ENCODE measurements around the gene ZGPAT. TPM values are rescaled to one million over a fixed set of nuclear protein-coding genes. Genes with fewer than 3 reads are reported as not detected.
"Not testable (repeated sequence)": the region's sequence is repeated elsewhere in the genome, so short reads cannot be mapped to it uniquely, and the experiment has no call there.

ZGPAT gene
- 10 to 100 TPM; 22.5 to 38.9 (median 28.6) TPM for total RNA-seq

GRCh38 chr20:63707558-63708300 is at the start of gene ZGPAT, which contains the start of gene ARFRP1:
TSS of gene ZGPAT (plus strand) at chr20:63708039. CDS start at chr20:63708581, 542 bp downstream.
TSS of gene ARFRP1 (minus strand) at chr20:63707976. CDS start at chr20:63707091, 885 bp downstream.
- H3K4me3 ChIP-seq: peak within 1 kb of the TSS; percentile 73 to 99 (median 90)
- peak; percentile 96 for DNase-seq (ENCODE audit: extremely low spot score)
- peaks cover 28 to 45% (median 38%) of the 10 kb centered on the region in 4 donors for H3K4me1 ChIP-seq
- no peaks in the 10 kb centered on the region for H3K9me3 ChIP-seq
- under 1% methylated on average over 24 of the region's 98 CpGs for WGBS
- H3K36me3 ChIP-seq: peaks cover 37 to 79% (median 71%) of the 10 kb centered on the region in 4 donors
- no peaks in the 10 kb centered on the region for H3K27me3 ChIP-seq
- H3K27ac ChIP-seq (replicated peaks in 1 of 4): peak within 1 kb of the TSS; percentile 81 to 96 (median 88)
- TF ChIP-seq CTCF (IDR thresholded peaks at IDR 0.05) (peak in 1 of 3 experiments; percentile 16), POLR2A (IDR thresholded peaks at IDR 0.05; ENCODE audit: low read depth) (peak; percentile 24), EP300 (IDR thresholded peaks at IDR 0.05) (no peak), POLR2AphosphoS5 (IDR thresholded peaks at IDR 0.05) (peak; percentile 82 to 94)
- intact Hi-C loops (cut with DNase I): loop anchor here (5.0 kb wide), 1 partner anchor 50 kb away; the partner anchor contains the start of gene RTEL1

GRCh38 chr20:63658749-63659187 is 49.1 kb upstream of the ZGPAT start:
- WGBS: 7% methylated on average over 4 of the region's 25 CpGs
- peaks cover 24 to 36% (median 34%) of the 10 kb centered on the region in 4 donors for H3K4me1 ChIP-seq
- TF ChIP-seq EP300 (IDR thresholded peaks at IDR 0.05) (no peak), CTCF (IDR thresholded peaks at IDR 0.05) (no peak), POLR2A (IDR thresholded peaks at IDR 0.05; ENCODE audit: low read depth) (no peak)
- H3K4me3 ChIP-seq: peak overlapping the region; percentile 65 to 75 (median 70)
- no peaks in the 10 kb centered on the region for H3K9me3 ChIP-seq
- H3K27ac ChIP-seq (replicated peaks in 1 of 4): peak overlapping the region; percentile 86 to 91 (median 87)
- no peak for DNase-seq (ENCODE audit: extremely low spot score)
- intact Hi-C loops (cut with DNase I): loop anchor here (5.0 to 10.0 kb wide), 2 partner anchors 49 to 124 kb away; partner anchors contain the start of genes ARFRP1, PTK6 and ZGPAT
- no peaks in the 10 kb centered on the region for H3K27me3 ChIP-seq
- H3K36me3 ChIP-seq: peaks cover 16 to 39% (median 38%) of the 10 kb centered on the region in 4 donors

GRCh38 chr20:63659370-63659769 is 48.5 kb upstream of the ZGPAT start:
- 76% methylated on average over 10 of the region's 13 CpGs for WGBS
- intact Hi-C loops (cut with DNase I): loop anchor here (5.0 to 10.0 kb wide), 2 partner anchors 48 to 125 kb away; partner anchors contain the start of genes ARFRP1, PTK6 and ZGPAT
- Histone ChIP-seq H3K27ac (replicated peaks in 1 of 4) (peak overlapping the region; percentile 86 to 91 (median 87)), H3K4me3 (peak overlapping the region; percentile 65 to 75 (median 70)), H3K9me3 (no peaks in the 10 kb centered on the region), H3K27me3 (no peaks in the 10 kb centered on the region), H3K36me3 (peaks cover 18 to 45% (median 43%) of the 10 kb centered on the region in 4 donors), H3K4me1 (peaks cover 23 to 35% (median 29%) of the 10 kb centered on the region in 4 donors)
- no peak for DNase-seq (ENCODE audit: extremely low spot score)
- TF ChIP-seq POLR2AphosphoS5 (IDR thresholded peaks at IDR 0.05): no peak

GRCh38 chr20:63660174-63660573 is 47.7 kb upstream of the ZGPAT start:
- H3K4me3 ChIP-seq; H3K27me3 ChIP-seq; H3K9me3 ChIP-seq; intact Hi-C loops (cut with DNase I); H3K27ac ChIP-seq (replicated peaks in 1 of 4); DNase-seq (ENCODE audit: extremely low spot score): not testable (repeated sequence)
- Histone ChIP-seq H3K4me1 (peaks cover 23 to 42% (median 29%) of the 10 kb centered on the region in 4 donors), H3K36me3 (peaks cover 18 to 53% (median 51%) of the 10 kb centered on the region in 4 donors)
- WGBS: 93% methylated on average over 10 of the region's 10 CpGs

- H3K36me3 ChIP-seq: peaks cover 20 to 57% (median 55%) of the 10 kb centered on the region in 4 donors
- no peaks in the 10 kb centered on the region for H3K27me3 ChIP-seq
- no peak overlapping the region for H3K27ac ChIP-seq (replicated peaks in 1 of 4)
- TF ChIP-seq EP300 (IDR thresholded peaks at IDR 0.05): no peak
- TF ChIP-seq POLR2A (IDR thresholded peaks at IDR 0.05; ENCODE audit: low read depth): no peak
- no peak for TF ChIP-seq CTCF (IDR thresholded peaks at IDR 0.05)
- TF ChIP-seq POLR2AphosphoS5 (IDR thresholded peaks at IDR 0.05): no peak
- H3K4me1 ChIP-seq: peaks cover 23 to 42% (median 29%) of the 10 kb centered on the region in 4 donors
- intact Hi-C loops (cut with DNase I): no loop called here
- no peak overlapping the region for H3K4me3 ChIP-seq
- 73% methylated on average over 5 of the region's 8 CpGs for WGBS
- DNase-seq (ENCODE audit: extremely low spot score): no peak
- H3K9me3 ChIP-seq: no peaks in the 10 kb centered on the region
These were observed 47.2 kb upstream of the ZGPAT start for GRCh38 chr20:63660622-63661021.
